ENCODE results near the gene ABCC2.

Gene ABCC2

DNA sequence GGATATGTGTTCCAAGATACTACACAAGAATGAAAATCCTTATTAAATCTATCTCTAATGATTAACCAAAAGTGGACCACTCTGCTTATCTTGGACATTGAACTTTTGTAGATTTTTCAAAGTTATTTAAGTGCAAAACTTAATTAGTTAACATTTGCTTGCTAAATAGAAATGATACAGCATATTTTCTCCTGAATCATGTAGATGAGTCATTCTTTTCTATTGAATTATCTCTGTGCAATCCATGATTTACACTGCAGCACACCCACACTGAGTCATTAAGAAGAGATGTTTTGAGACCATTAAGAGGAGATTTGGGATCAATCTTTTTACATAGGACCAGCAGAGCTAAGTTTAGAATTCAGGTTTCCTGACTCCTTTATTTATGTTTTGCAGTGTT lies 6.6 kb upstream of the ABCC2 start:
- DNase-seq, result no peak

DNA sequence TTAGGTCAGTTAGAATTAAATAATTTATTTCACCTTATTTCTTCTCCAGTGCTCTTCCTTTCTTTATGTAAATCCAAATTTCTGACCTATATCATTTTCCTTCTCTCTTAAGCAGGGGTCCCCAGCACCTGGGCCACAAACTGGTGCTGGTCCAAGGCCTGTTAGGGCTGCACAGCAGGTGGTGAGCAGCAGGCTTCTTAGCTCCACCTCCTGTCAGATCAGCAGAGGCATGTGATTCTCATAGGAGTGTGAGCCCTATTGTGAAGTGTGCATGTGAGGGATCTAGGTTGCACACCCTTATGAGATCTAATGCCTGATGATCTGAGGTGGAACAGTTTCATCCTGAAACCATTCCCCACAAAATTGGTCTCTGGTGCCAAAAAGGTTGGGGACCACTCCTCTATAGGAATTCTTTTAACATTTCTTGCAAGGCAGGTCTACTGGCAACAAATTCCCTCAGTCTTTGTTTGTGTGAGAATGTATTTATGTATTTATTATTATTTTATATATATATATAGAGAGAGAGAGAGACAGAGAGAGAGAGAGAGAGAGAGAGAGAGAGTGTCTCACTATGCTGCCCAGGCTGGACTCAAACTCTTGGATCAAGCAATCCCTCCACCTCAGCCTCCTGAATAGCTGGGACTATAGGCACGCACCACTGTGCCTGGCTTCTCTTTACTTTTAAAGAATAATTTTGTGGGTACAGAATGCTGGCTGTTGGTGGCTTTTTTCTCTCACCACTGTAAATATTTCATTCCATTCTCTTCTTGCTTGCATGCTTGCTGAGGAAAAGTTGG lies 4.3 kb upstream of the ABCC2 start:
- no peak for DNase-seq

DNA sequence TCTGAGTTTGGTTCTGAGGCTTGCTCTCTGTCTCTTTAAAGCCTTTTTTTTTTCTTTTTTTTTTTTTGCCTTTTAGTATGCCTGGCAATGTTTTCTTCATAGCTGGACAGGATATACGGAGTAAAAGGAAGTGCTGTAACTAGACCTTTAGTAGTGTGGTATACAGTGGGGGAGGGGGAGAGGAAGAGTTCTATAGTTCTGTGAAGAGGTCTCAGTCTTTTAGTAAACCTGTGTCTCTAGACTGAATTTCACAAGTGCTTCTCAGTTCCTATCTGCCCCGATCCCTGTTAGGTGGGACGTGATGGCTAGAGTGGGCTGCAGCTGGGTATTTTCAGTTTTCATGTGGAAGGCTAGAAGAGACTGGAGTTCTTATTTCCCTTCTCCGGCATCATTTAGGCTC lies 3.1 kb upstream of the ABCC2 start:
- no peak for DNase-seq

DNA sequence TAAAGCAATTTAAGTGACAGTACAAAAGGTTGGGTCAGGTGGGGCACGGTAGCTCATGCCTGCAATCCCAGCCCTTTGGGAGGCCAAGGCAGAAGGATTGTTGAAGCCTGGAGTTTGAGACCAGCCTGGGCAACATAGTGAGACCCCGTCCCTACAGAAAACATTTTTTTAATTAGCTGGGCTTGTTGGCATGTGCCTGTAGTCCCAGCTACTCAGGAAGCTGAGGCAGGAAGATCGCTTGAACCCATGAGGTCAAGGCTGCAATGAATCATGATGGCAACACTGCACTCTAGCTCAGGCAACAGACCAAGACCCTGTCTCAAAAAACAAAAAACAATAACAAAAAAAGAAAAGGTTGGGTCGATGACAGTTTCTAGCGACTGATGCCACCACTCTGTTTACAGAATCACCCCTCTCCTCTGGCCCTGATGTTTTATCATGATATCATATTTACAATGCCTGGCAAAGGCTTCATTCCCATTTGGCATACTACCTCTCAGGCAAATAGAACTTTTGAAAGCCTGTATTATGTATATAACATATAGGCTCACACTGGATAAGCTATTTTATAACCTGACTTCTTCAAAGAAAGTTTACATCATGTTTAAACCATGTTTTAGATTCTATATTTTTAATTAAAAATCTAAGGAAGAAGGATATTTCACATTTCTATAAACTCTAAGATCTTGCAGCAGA lies 558 bp upstream of the ABCC2 start:
- no peak for DNase-seq

DNA sequence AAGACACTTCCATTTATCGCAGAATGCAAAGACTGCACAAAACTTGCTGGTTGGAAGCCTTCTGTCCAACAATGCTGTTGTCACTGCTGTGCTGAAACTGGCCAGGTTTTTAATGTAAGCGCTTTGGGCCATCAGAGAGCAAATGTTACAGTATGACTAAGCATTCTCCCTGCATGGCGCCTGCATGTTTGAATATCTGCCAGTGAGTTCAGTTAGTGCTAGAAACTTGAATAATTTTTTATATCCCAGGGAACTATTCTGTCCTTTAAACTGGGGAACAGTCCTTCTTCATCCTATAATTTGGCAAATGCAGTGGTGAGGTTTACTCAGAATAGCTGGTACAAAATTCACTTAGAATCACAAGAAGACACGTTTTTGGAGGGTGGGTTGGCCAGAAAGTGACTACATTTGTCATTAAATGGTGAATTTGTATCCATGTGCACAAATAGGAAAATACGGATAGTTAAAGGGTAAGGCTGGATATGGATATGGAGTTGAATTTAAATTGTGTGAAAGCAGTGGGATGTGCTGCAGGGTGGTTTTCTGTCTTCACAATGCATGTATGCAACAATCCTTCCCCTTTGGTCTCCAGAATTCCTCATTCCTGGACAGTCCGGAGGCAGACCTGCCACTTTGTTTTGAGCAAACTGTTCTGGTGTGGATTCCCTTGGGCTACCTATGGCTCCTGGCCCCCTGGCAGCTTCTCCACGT lies 1.7 kb downstream of the ABCC2 start:
- DNase-seq, result no peak

DNA sequence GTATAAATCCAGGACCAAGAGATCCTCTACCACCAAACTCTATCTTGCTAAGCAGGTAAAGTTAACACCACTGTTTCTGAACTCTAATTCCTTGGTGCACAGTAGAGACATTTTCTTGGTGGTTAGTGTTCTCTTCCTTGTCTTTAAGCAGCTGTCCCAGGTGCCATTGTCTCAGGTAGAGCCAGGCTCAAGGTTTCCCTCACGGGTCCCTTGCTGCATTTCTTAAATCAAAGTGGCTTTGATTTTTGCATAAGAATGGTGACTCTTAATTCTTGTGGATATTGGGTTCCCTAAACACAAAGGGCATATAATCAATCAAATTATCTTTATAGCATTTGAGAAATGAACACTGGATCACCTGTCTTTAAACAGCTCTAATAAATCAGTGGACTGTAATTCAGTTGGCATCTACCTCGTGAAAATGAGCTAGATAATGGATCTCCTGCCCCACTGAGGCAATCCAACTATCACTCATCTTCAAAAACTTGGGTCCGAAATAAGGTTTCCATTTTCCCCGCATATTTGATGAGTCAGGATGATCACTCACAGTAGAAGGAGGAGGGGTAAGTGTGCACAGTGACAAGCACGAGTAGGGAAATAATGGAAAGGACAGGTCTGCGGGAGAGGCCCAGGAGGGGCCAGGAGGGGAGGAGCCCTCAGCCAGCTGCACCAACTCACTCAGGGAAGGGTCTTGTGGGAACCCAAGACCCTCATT lies 2.4 kb downstream of the ABCC2 start:
- DNase-seq, result no peak

DNA sequence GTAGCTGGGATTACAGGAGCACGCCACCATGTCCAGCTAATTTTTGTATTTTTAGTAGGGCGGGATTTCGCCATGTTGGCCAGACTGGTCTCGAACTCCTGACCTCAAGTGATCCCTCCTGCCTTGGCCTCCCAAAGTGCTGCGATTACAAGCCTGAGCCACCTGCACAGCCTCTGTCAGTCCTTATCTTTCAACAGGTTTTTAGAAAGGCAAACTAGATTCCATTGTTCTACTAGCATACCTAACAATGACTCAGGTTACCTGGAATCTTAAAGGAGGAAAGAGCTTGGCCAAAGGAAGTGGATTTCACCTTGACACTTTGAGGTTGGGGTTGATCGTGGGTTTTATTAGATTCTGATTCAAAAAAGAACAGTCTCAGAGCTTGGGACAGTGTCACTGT lies 3.2 kb downstream of the ABCC2 start:
- no peak for DNase-seq

DNA sequence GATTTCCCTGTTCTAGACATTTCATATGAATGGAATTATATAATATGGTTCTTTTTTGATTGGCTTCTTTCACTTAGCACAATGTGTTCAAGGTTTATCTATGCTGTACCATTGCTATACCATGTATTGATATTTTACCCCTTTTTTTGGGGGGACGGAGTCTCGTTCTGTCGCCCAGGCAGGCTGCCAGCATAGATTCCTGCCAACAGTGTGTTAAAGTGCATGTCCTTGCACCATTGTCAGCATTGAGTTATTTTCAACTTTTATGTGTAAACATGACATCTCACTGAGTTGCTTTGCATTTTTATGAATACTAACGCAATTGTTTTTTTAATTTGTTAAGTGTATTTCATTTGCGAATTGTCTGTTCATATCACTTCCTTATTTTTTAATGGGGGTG lies 4.9 kb downstream of the ABCC2 start:
- no peak for DNase-seq

DNA sequence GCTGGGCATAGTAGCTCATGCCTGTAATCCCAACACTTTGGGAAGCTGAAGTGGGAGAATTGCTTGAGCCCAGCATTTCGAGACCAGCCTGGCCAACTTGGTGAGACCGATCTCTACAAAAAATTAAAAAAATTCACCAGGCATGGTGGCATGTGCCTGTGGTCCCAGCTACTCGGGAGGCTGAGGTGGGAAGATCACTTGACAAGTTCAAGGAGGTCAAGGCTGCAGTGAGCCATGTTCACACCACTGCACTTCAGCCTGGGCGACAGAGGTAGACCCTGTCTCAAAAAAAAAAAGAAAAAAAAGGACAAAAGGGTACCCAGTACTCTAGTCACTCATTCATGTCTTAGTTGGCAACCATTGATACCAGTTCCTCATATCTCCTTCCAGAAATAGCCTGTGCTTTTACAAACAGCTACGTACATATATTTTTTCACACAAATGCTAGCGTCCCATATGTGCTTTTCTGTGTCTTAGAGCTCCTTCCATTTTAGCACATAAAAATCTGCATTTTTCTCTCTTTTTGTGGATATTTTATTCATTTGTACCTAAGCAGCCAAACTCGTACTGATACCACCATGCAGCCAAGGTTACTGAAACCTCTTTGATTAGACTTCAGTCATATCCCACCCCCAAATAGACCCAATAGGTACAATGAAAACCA lies 5.5 kb downstream of the ABCC2 start:
- no peak for DNase-seq

DNA sequence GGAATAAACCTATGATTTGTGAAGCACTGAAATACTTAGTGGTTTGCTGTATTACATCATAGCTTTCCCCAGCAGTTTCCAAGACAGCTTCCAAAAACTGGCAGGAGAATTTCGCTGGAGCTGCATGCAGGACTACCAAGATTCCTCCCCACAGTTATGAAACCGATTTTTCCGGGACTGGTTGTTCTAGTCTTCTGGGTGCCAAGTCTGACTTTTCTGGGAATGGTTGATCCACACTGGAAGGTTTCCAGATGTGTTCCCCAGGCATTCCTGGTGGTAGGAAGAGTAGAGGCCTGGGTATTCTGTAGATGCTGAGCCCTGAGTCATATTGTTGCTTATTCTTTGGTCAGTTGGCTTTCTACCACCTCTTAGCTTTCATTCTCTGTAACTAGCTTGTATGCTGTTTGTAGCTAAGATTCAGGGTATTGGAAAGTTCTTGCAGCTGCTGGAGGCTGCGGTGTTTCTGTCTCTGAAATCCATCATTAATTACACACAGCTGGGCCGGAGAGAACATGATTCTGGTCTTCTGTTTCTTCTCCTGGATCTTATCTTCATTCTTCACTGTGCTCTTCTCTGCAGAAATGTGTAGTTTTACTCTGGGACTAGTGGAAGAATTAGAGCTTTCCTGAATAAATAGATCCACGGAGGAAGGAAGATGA lies 6.3 kb downstream of the ABCC2 start:
- peak in 2 of 14 donors; percentile 0 to 9 for DNase-seq

DNA sequence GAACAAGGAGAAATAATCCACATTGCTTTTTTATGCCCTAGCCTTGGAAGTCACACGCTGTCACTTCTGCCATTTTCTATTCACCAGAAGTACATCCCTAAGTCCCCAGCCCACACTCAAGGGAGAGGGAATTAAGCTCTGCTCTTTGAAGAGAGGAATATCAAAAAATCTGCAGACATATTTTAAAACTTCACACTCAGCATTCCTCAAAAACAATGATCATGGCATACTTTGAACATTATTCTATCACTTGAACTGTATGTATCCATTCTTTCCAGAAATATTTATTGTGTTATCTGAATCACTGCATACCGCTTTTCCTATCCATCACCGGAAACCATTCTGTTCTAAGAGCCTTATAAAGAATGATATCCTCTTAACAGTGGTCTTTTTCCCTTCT lies 9.4 kb downstream of the ABCC2 start:
- no peak for DNase-seq

DNA sequence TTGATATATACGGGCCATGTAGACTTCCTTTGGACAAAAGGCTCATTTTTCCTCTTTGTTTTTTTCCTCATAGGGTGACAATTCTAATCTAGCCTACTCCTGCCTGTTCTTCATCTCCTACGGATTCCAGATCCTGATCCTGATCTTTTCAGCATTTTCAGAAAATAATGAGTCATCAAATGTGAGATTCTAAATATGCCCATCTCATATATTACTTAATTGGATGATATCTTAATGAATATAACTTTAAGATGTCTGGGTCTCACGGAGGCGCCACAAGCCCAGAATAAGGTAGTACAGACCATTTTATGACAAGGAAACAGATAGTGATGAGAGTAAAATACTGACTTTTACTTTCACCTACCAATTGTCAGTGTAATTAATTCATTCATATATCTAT lies 11.4 kb downstream of the ABCC2 start:
- DNase-seq, result no peak

DNA sequence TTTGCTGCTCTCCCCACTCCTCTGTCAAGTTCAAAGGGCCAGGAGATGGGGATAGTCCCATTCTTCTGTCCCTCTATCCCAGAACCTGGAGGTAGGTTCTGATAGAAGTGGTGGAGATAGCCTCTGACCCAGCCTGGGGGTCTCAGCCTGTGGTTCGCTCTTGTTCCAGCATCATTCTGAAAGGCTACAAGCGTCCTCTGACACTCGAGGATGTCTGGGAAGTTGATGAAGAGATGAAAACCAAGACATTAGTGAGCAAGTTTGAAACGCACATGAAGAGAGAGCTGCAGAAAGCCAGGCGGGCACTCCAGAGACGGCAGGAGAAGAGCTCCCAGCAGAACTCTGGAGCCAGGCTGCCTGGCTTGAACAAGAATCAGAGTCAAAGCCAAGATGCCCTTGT lies 14.5 kb downstream of the ABCC2 start:
- no peak for DNase-seq

DNA sequence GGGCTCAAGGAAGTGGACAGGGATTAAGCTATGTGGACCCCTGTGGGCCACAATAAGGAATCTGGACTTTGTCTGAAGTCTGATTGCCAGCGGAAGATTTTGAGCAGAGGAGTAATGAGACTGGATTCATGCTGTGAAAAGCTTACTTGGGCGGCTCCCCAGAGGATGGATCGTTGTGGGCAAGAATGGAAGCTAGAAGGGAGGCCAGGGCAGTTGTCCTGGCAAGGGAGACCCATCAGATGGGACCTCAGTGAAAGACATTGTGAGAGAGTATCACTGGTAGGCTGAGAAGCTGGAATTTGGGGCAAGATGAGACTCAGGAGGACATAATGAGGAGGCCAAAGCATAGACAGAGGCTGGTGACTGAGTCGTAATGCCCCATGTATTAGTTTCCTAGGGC lies 15.6 kb downstream of the ABCC2 start:
- DNase-seq, result no peak

DNA sequence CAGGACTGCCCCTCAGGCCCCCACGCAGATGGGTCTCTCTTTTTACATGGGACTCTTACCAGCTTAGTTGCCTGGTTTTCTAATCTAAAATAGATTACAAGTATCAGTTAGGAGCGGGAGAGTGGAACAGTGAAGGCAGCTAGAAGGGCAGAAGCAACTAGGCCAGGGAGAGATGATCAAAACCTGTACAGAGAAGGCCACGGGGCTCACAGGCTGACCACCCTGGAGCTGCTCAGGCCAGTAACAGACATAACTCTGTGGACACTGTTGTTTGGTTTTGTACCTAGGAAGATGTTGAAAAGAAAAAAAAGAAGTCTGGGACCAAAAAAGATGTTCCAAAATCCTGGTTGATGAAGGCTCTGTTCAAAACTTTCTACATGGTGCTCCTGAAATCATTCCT lies 16.5 kb downstream of the ABCC2 start:
- no peak for DNase-seq

DNA sequence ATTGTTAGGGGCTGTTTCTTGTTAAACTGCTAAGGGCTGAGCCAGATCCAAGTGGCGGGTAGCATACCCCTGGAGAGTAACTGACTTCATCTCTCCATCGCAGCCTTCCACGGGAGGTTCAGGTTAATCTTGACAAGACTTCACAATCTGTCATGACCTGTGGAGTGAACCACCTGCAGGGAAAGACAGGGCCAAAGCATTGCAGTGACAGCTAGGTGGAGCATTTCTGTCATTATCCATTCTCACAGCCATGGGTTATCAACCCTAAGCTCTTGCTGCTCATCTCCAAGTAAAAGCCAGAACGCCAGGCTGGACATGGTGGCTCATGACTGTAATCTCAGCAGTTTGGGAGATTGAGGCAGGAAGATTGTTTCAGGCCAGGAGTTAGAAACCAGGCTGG lies 17.2 kb downstream of the ABCC2 start:
- no peak for DNase-seq

DNA sequence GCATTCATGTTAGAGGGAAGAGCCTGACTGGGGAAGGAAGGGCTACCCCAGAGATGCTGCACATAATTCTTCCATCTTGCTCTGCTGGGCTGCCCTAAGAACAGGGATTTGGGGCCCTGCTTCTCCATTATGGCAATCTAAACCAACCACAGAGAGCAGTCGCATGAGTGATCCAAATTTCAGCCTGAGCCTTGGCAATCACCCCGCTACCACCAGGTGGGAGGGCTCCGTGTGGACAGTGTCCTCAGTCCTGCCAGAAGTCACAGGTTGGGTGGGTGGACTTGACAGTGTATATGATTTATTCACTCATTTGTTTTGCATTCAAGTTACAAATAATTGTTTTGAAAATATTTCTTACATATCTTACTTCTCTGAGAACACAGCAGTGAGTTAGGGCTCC lies 22.0 kb downstream of the ABCC2 start:
- DNase-seq, result no peak

DNA sequence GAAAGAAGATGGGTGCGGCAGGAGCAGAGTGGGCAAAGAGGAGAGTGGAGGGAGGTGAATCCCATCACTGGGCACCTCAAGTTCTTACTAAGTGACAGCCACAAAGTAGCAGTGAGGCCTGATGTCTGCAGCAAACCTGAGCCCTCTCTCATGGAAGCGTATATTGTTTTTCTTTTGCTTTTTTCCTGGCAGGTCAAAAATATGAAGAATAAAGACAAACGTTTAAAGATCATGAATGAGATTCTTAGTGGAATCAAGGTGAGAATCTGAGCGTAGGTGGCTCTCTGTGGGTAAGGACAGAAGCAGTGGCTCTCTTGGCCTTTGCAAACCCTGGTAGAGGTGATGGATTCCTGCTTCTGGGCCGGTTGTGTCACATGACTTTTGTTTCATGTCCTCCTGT lies 22.8 kb downstream of the ABCC2 start:
- DNase-seq, result no peak

DNA sequence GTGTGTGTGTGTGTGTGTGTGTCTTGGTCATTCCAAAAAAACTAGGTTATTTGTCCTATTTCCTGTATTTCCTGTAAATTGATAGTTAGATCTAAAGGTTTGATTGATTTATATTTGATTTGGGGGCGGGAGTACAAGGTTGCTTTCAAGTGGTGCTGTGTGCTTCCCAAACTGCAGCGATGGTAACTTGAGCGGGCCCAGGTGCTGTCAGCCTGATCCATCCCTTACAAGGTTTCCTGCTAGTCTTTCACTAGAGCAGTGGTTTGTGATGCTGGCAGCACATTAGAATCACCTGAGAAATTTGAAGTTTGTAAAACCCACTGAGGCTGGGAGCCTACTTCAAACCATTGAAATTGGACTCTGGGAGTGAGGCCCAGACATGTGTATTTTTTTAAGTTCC lies 23.7 kb downstream of the ABCC2 start:
- no peak for DNase-seq

DNA sequence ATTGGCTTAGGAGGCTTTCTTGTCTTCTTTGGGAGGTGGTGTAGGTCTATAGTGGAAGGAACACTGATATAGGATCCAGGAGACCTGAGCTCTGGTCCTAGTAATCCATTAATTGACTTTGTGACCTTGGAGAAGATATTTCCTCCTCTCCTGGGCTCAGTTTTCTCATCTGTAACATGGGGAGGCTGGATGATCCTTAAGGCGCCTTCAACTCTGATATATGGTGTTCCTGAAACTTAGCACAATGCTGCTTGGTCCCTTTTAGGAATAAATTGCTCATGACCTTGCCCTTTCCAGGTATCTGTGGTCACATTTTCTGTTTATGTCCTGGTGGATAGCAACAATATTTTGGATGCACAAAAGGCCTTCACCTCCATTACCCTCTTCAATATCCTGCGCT lies 25.3 kb downstream of the ABCC2 start:
- no peak for DNase-seq

DNA sequence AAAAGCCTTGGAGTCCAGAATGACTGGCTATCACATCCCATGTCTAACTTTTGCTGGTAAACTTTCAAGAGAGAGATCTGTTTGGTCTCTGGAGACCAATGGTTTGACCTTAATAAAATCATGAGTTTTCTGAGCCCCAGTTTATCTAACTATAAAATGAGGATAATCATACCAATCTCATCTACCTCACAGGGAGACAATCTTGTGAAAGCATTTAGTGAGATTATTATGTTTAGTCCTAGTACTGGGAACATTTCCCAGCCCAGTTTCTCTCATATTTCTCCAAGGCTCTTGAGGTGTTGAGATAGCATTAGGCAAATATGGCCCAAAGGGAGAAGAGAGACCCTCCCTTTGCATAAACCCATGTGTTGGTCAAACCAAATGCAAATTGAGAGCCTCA lies 25.8 kb downstream of the ABCC2 start:
- DNase-seq, result no peak

DNA sequence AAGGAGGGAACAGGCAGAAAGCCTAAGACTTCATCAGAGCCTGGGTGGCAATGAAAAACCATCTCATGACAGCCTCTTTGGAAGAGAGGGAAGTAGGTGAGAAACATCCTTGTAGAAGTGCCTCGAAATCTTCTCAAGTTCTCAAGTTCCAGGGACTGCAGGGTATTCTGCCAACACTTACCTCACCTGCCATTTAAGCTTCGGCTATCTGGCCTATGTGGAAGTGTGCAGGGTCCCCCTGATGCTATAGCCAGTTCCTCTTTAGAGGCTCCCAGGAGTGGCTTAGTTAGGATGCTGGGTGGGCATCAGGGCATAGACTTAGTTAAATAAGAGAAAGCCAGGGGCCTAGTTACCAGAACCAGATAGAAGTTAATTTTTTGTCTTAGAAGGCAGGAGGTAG lies 27.0 kb downstream of the ABCC2 start:
- DNase-seq, result no peak
